ENCODE data around the gene ANKRD33B. TPM values are rescaled to one million over a fixed set of nuclear protein-coding genes. Genes with fewer than 3 reads are reported as not detected.
A peak's percentile ranks its signal among the peaks of the same experiment; 100 is the strongest.
"Not testable (repeated sequence)": the region's sequence is repeated elsewhere in the genome, so short reads cannot be mapped to it uniquely, and the experiment has no call there.

ANKRD33B gene
- total RNA-seq, 2 experiments from 2014 or later: 4.6 to 4.9 TPM

GRCh38 chr5:10625700-10626472 lies 62.0 kb downstream of the ANKRD33B start:
- Mint-ChIP-seq H3K36me3 (ENCODE audit: low read depth) (no peaks in the 10 kb centered on the region), H3K4me3 (no peak overlapping the region), H3K27me3 (peaks cover 11% of the 10 kb centered on the region), H3K9me3 (ENCODE audit: low read depth) (no peaks in the 10 kb centered on the region), H3K27ac (no peak overlapping the region), H3K4me1 (peaks cover 19% of the 10 kb centered on the region)
- ATAC-seq (no peak), DNase-seq (no peak)
- POLR2A ChIA-PET: no interaction called here
- CTCF ChIA-PET: interaction anchor here (0.6 to 4.1 kb wide), 7 partner anchors 18 to 342 kb away, joined by 3 to 46 read pairs (median 4); no protein-coding TSS in a partner anchor
- intact Hi-C loops (cut with DNase I, micrococcal nuclease): loop anchor here in 1 of 2 experiments (2.0 kb wide), 2 partner anchors 61 to 341 kb away; partner anchors contain the start of gene ANKRD33B

- Mint-ChIP-seq H3K36me3 (ENCODE audit: low read depth) (no peaks in the 10 kb centered on the region), H3K27ac (no peak overlapping the region), H3K4me1 (peaks cover 26% of the 10 kb centered on the region), H3K4me3 (no peak overlapping the region), H3K9me3 (ENCODE audit: low read depth) (no peaks in the 10 kb centered on the region), H3K27me3 (peaks cover 13% of the 10 kb centered on the region)
- intact Hi-C loops (cut with DNase I, micrococcal nuclease): loop anchor here (1.0 to 2.0 kb wide), 4 partner anchors 47 to 342 kb away; partner anchors contain the start of gene ANKRD33B (in 2 of the 2)
- CTCF ChIA-PET: interaction anchor here (0.8 to 4.1 kb wide), 11 partner anchors 10 to 361 kb away, joined by 3 to 46 read pairs (median 7); no protein-coding TSS in a partner anchor
- no peak for DNase-seq
- POLR2A ChIA-PET: no interaction called here
- no peak for ATAC-seq
Measured at GRCh38 chr5:10626473-10627013, 62.7 kb downstream of the ANKRD33B start.

GRCh38 chr5:10627160-10627701 lies 63.4 kb downstream of the ANKRD33B start:
- DNase-seq: peak; percentile 38
- H3K4me3 Mint-ChIP-seq: peak overlapping the region; percentile 63
- H3K27me3 Mint-ChIP-seq: peaks cover 13% of the 10 kb centered on the region
- POLR2A ChIA-PET: no interaction called here
- intact Hi-C loops (cut with DNase I, micrococcal nuclease): loop anchor here (1.0 to 2.0 kb wide), 4 partner anchors 48 to 342 kb away; partner anchors contain the start of gene ANKRD33B (in 2 of the 2)
- H3K27ac Mint-ChIP-seq: peak overlapping the region; percentile 48
- CTCF ChIA-PET: interaction anchor here (0.5 to 4.1 kb wide), 44 partner anchors 8 to 361 kb away, joined by 3 to 46 read pairs (median 4); partner anchors contain the start of gene DAP
- ATAC-seq: no peak
- peaks cover 32% of the 10 kb centered on the region for H3K4me1 Mint-ChIP-seq
- no peaks in the 10 kb centered on the region for H3K9me3 Mint-ChIP-seq (ENCODE audit: low read depth)
- no peaks in the 10 kb centered on the region for H3K36me3 Mint-ChIP-seq (ENCODE audit: low read depth)

- no peak overlapping the region for H3K4me3 Mint-ChIP-seq
- no peak for DNase-seq
- ATAC-seq: no peak
- H3K27me3 Mint-ChIP-seq: peaks cover 13% of the 10 kb centered on the region
- POLR2A ChIA-PET: no interaction called here
- CTCF ChIA-PET: interaction anchor here (0.9 to 4.1 kb wide), 18 partner anchors 8 to 345 kb away, joined by 3 to 46 read pairs (median 8); no protein-coding TSS in a partner anchor
- no peaks in the 10 kb centered on the region for H3K36me3 Mint-ChIP-seq (ENCODE audit: low read depth)
- intact Hi-C loops (cut with DNase I, micrococcal nuclease): loop anchor here (1.0 kb wide), 3 partner anchors 176 to 344 kb away; partner anchors contain the start of gene ROPN1L (in 1 of the 2)
- H3K4me1 Mint-ChIP-seq: peaks cover 40% of the 10 kb centered on the region
- no peaks in the 10 kb centered on the region for H3K9me3 Mint-ChIP-seq (ENCODE audit: low read depth)
- H3K27ac Mint-ChIP-seq: no peak overlapping the region
Measured at GRCh38 chr5:10628601-10629000, 64.7 kb downstream of the ANKRD33B start.

GRCh38 chr5:10629682-10630081 lies 65.8 kb downstream of the ANKRD33B start:
- CTCF ChIA-PET: interaction anchor here (0.9 to 4.1 kb wide), 4 partner anchors 13 to 346 kb away, joined by 3 to 46 read pairs (median 12); no protein-coding TSS in a partner anchor
- no peaks in the 10 kb centered on the region for H3K36me3 Mint-ChIP-seq (ENCODE audit: low read depth)
- H3K27ac Mint-ChIP-seq: no peak overlapping the region
- DNase-seq (no peak), ATAC-seq (no peak)
- intact Hi-C loops (cut with DNase I, micrococcal nuclease): loop anchor here (5.0 to 10.0 kb wide), 3 partner anchors 32 to 513 kb away; partner anchors contain the start of gene MARCHF6 (in 1 of the 2)
- H3K27me3 Mint-ChIP-seq: peaks cover 13% of the 10 kb centered on the region
- peaks cover 50% of the 10 kb centered on the region for H3K4me1 Mint-ChIP-seq
- POLR2A ChIA-PET: no interaction called here
- no peak overlapping the region for H3K4me3 Mint-ChIP-seq
- H3K9me3 Mint-ChIP-seq (ENCODE audit: low read depth): no peaks in the 10 kb centered on the region

GRCh38 chr5:10630126-10630525 lies 66.3 kb downstream of the ANKRD33B start:
- Mint-ChIP-seq H3K9me3 (ENCODE audit: low read depth) (no peaks in the 10 kb centered on the region), H3K27ac (no peak overlapping the region), H3K27me3 (peaks cover 13% of the 10 kb centered on the region), H3K4me1 (peaks cover 55% of the 10 kb centered on the region), H3K4me3 (no peak overlapping the region), H3K36me3 (ENCODE audit: low read depth) (no peaks in the 10 kb centered on the region)
- DNase-seq (no peak), ATAC-seq (no peak)
- intact Hi-C loops (cut with DNase I, micrococcal nuclease): loop anchor here (5.0 to 10.0 kb wide), 3 partner anchors 33 to 512 kb away; partner anchors contain the start of gene MARCHF6 (in 1 of the 2)
- ChIA-PET POLR2A (no interaction called here), CTCF (no interaction called here)

- intact Hi-C loops (cut with DNase I, micrococcal nuclease): loop anchor here (1.0 to 10.0 kb wide), 4 partner anchors 33 to 512 kb away; partner anchors contain the start of gene MARCHF6 (in 1 of the 2)
- H3K27ac Mint-ChIP-seq: peak overlapping the region; percentile 26
- POLR2A ChIA-PET; H3K36me3 Mint-ChIP-seq (ENCODE audit: low read depth); ATAC-seq; H3K9me3 Mint-ChIP-seq (ENCODE audit: low read depth); CTCF ChIA-PET; H3K4me3 Mint-ChIP-seq; DNase-seq: not testable (repeated sequence)
- peaks cover 13% of the 10 kb centered on the region for H3K27me3 Mint-ChIP-seq
- peaks cover 60% of the 10 kb centered on the region for H3K4me1 Mint-ChIP-seq
Measured at GRCh38 chr5:10630744-10631143, 66.9 kb downstream of the ANKRD33B start.

GRCh38 chr5:10631316-10631996 lies 67.6 kb downstream of the ANKRD33B start:
- intact Hi-C loops (cut with DNase I, micrococcal nuclease): loop anchor here (1.0 to 10.0 kb wide), 4 partner anchors 34 to 511 kb away; partner anchors contain the start of gene MARCHF6 (in 1 of the 2)
- CTCF ChIA-PET: interaction anchor here (0.9 kb wide), 1 partner anchor 54 kb away, joined by 4 read pairs; no protein-coding TSS in a partner anchor
- peaks cover 67% of the 10 kb centered on the region for H3K4me1 Mint-ChIP-seq

GRCh38 chr5:10632110-10632761 lies 68.4 kb downstream of the ANKRD33B start:
- Mint-ChIP-seq H3K27me3 (peaks cover 13% of the 10 kb centered on the region), H3K9me3 (ENCODE audit: low read depth) (no peaks in the 10 kb centered on the region)
- intact Hi-C loops (cut with DNase I, micrococcal nuclease): loop anchor here (1.0 to 10.0 kb wide), 6 partner anchors 35 to 510 kb away; partner anchors contain the start of genes CCT5 (in 1 of the 2) and MARCHF6 (in 1 of the 2)

More at GRCh38 chr5:10631316-10631996, 67.6 kb downstream of the ANKRD33B start:
- DNase-seq: no peak
- no peaks in the 10 kb centered on the region for H3K36me3 Mint-ChIP-seq (ENCODE audit: low read depth)
- peak overlapping the region; percentile 86 for H3K27ac Mint-ChIP-seq
- ATAC-seq: no peak
- POLR2A ChIA-PET: no interaction called here
- peak overlapping the region; percentile 36 for H3K4me3 Mint-ChIP-seq
- peaks cover 13% of the 10 kb centered on the region for H3K27me3 Mint-ChIP-seq
- no peaks in the 10 kb centered on the region for H3K9me3 Mint-ChIP-seq (ENCODE audit: low read depth)

More at GRCh38 chr5:10632110-10632761, 68.4 kb downstream of the ANKRD33B start:
- peak; percentile 77 for DNase-seq
- H3K4me3 Mint-ChIP-seq: peak overlapping the region; percentile 36
- CTCF ChIA-PET: interaction anchor here (0.7 to 1.0 kb wide), 4 partner anchors 12 to 179 kb away, joined by 3 to 4 read pairs (median 3); no protein-coding TSS in a partner anchor
- ATAC-seq: peak; percentile 27
- peaks cover 70% of the 10 kb centered on the region for H3K4me1 Mint-ChIP-seq
- no peaks in the 10 kb centered on the region for H3K36me3 Mint-ChIP-seq (ENCODE audit: low read depth)
- POLR2A ChIA-PET: interaction anchor here (0.6 kb wide), 1 partner anchor 68 kb away, joined by 3 read pairs; the partner anchor contains the start of gene ANKRD33B
- peak overlapping the region; percentile 86 for H3K27ac Mint-ChIP-seq
